ENCODE measurements around the gene RHOH. TPM values are rescaled to one million over a fixed set of nuclear protein-coding genes. Genes with fewer than 3 reads are reported as not detected.

Gene RHOH
- total RNA-seq, 1 donor from 2014 or later, result 158 TPM

- intact Hi-C loops (cut with micrococcal nuclease), result no loop called here
These were observed 9.4 kb upstream of the RHOH start for GRCh38 chr4:40187386-40187906.

GRCh38 chr4:40190019-40190418, 6.8 kb upstream of the RHOH start:
- intact Hi-C loops (cut with micrococcal nuclease), result loop anchor here (2.0 to 10.0 kb wide), 5 partner anchors 15 to 1145 kb away; no protein-coding TSS in a partner anchor

- intact Hi-C loops (cut with micrococcal nuclease), result loop anchor here (2.0 to 10.0 kb wide), 5 partner anchors 14 to 1146 kb away; no protein-coding TSS in a partner anchor
These were observed 6.4 kb upstream of the RHOH start for GRCh38 chr4:40190465-40190864.

- intact Hi-C loops (cut with micrococcal nuclease), result loop anchor here (2.0 to 10.0 kb wide), 5 partner anchors 14 to 1146 kb away; no protein-coding TSS in a partner anchor
These were observed 5.7 kb upstream of the RHOH start for GRCh38 chr4:40190880-40191815.

- intact Hi-C loops (cut with micrococcal nuclease), result loop anchor here (1.0 to 10.0 kb wide), 4 partner anchors 8 to 1148 kb away; no protein-coding TSS in a partner anchor
These were observed 4.5 kb upstream of the RHOH start for GRCh38 chr4:40192114-40193015.

- intact Hi-C loops (cut with micrococcal nuclease), result loop anchor here (1.0 to 10.0 kb wide), 4 partner anchors 9 to 1148 kb away; no protein-coding TSS in a partner anchor
These were observed 3.7 kb upstream of the RHOH start for GRCh38 chr4:40193016-40193571.

GRCh38 chr4:40193578-40193977, 3.3 kb upstream of the RHOH start:
- intact Hi-C loops (cut with micrococcal nuclease), result loop anchor here (1.0 to 10.0 kb wide), 4 partner anchors 9 to 1149 kb away; no protein-coding TSS in a partner anchor

- intact Hi-C loops (cut with micrococcal nuclease), result loop anchor here (1.0 to 10.0 kb wide), 9 partner anchors 33 to 1150 kb away; partner anchors contain the start of genes LIAS, PDS5A, RPL9 and SMIM14
These were observed 2.1 kb upstream of the RHOH start for GRCh38 chr4:40194602-40195161.

GRCh38 chr4:40195182-40196177, 1.4 kb upstream of the RHOH start:
- intact Hi-C loops (cut with micrococcal nuclease), result loop anchor here (1.0 to 10.0 kb wide), 7 partner anchors 140 to 1151 kb away; partner anchors contain the start of genes LIAS, PDS5A, RPL9 and SMIM14

- intact Hi-C loops (cut with micrococcal nuclease), result loop anchor here (1.0 to 10.0 kb wide), 7 partner anchors 141 to 1151 kb away; partner anchors contain the start of genes LIAS, PDS5A, RPL9 and SMIM14
These were observed 559 bp upstream of the RHOH start for GRCh38 chr4:40196272-40196671.

GRCh38 chr4:40197879-40198689, 1.3 kb downstream of the RHOH start:
- intact Hi-C loops (cut with micrococcal nuclease), result loop anchor here (5.0 to 10.0 kb wide), 6 partner anchors 221 to 1153 kb away; partner anchors contain the start of genes LIAS, PDS5A, RPL9 and SMIM14

GRCh38 chr4:40199179-40199670, 2.4 kb downstream of the RHOH start:
- intact Hi-C loops (cut with micrococcal nuclease), result loop anchor here (5.0 to 10.0 kb wide), 6 partner anchors 222 to 1154 kb away; partner anchors contain the start of genes LIAS, PDS5A, RPL9 and SMIM14

- intact Hi-C loops (cut with micrococcal nuclease), result loop anchor here (1.0 to 10.0 kb wide), 14 partner anchors 39 to 1885 kb away; partner anchors contain the start of genes LIAS, PDS5A, RPL9 and SMIM14
These were observed 3.4 kb downstream of the RHOH start for GRCh38 chr4:40199999-40200874.

- intact Hi-C loops (cut with micrococcal nuclease), result loop anchor here (1.0 to 10.0 kb wide), 10 partner anchors 27 to 1886 kb away; partner anchors contain the start of genes UBE2K and WDR19
These were observed 4.3 kb downstream of the RHOH start for GRCh38 chr4:40200875-40201801.

GRCh38 chr4:40201898-40202297, 5.1 kb downstream of the RHOH start:
- intact Hi-C loops (cut with micrococcal nuclease), result loop anchor here (1.0 to 10.0 kb wide), 6 partner anchors 26 to 1887 kb away; partner anchors contain the start of genes UBE2K and WDR19

All from T-helper 1 cell treated with Interleukin-12 subunit alpha and Interleukin-12 subunit beta and Interleukin-4 antibody, amounts not matched to agents 30 ng/mL and 1 ng/mL, for 36 hours (primary cell).